ENCODE measurements around the gene UNC13C. TPM values are rescaled to one million over a fixed set of nuclear protein-coding genes. Genes with fewer than 3 reads are reported as not detected.

Gene UNC13C
- total RNA-seq, 2 experiments from 2014 or later: not detected

Other genes starting within 250 kb of the UNC13C start
- not detected for gene WDR72, start 218.8 kb upstream of the UNC13C start, total RNA-seq